HG02973 (cell line): ENCODE results near the gene PLIN1.

Experiments
- ATAC-seq: cut with Tn5 transposase; IDR thresholded peaks from one replicate; pipeline ENCODE4 v1.9.1; 2021; ENCODE audit warnings: moderate library complexity; ENCODE audit not compliant: unreplicated experiment

The PLIN1 gene

GRCh38 chr15:89672221-89673164, 6.7 kb downstream of the PLIN1 start:
- no peak for ATAC-seq

- no peak for ATAC-seq
Observed at GRCh38 chr15:89671687-89672086, 7.5 kb downstream of the PLIN1 start.

GRCh38 chr15:89670971-89671560, 8.1 kb downstream of the PLIN1 start:
- no peak for ATAC-seq

GRCh38 chr15:89669941-89670340, 9.2 kb downstream of the PLIN1 start:
- no peak for ATAC-seq

- no peak for ATAC-seq
Observed at GRCh38 chr15:89669309-89669865, 9.8 kb downstream of the PLIN1 start.

GRCh38 chr15:89668171-89668570, 11.0 kb downstream of the PLIN1 start:
- ATAC-seq: no peak

- ATAC-seq: no peak
Observed at GRCh38 chr15:89667706-89667960, 11.5 kb downstream of the PLIN1 start.

- no peak for ATAC-seq
Observed at GRCh38 chr15:89666858-89667705, 12.1 kb downstream of the PLIN1 start.

- ATAC-seq: no peak
Observed at GRCh38 chr15:89666184-89666857, 12.8 kb downstream of the PLIN1 start.

- no peak for ATAC-seq
Observed at GRCh38 chr15:89665449-89666181, 13.6 kb downstream of the PLIN1 start.

- ATAC-seq: no peak
Observed at GRCh38 chr15:89664441-89665350, 14.5 kb downstream of the PLIN1 start.

- no peak for ATAC-seq
Observed at GRCh38 chr15:89662893-89663626, 16.1 kb downstream of the PLIN1 start.

GRCh38 chr15:89660556-89660955, 18.6 kb downstream of the PLIN1 start:
- ATAC-seq: no peak

GRCh38 chr15:89659295-89659694, 19.9 kb downstream of the PLIN1 start:
- no peak for ATAC-seq

GRCh38 chr15:89657686-89658200, 21.4 kb downstream of the PLIN1 start:
- ATAC-seq: no peak

GRCh38 chr15:89656116-89656815, 22.9 kb downstream of the PLIN1 start:
- no peak for ATAC-seq
